ENCODE measurements around the gene SFI1. TPM values are rescaled to one million over a fixed set of nuclear protein-coding genes. Genes with fewer than 3 reads are reported as not detected.

The SFI1 gene
- total and polyA plus RNA-seq, 2 of the 8 experiments (the other 6 are each of a cell fraction or from before 2014, with no cell fraction given) = 10.4 to 30.1 TPM

DNA sequence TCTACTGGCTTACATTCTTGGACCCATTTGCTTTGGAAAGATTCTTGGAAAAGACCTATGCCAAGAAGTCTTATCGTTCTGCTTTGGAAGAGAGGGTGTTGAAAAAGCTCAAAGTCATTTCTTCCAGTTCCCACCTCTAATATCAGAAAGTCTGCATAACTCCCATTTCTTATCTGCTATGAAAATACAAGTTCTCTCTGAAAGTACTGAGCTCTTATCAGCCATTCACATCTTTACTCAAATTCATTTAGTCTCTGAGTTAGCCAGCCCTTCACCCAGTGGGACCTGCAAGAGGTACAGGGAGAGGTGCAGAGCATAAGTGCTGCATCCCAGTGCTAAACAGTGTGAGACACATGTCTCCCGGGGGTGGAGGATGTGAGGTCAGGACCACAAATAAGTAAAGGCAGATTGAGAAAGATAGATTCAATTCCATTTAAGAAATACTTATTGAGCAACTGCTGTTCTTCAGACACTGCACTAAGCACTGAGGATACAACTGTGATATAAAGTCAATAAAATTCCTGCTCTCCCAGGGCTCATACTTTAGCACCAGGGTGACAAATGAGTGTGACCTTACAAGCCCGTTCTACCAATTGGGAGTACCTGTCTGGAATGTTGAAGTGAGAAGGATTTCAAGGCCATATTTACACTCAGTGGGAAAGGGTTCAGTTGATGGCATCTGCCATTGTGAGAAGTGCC is 89.0 kb downstream of the SFI1 start:
- no peaks in the 10 kb centered on the region for H3K79me2 ChIP-seq (ENCODE audit: control insufficient read depth in 1 of 2, insufficient read depth in 2 of 2, low read length in 2 of 2)
- H3K79me1 ChIP-seq (ENCODE audit: low read depth, low read length) = no peaks in the 10 kb centered on the region
- no peaks in the 10 kb centered on the region; the same call in 1 of the 2 replicates for H3K23me2 ChIP-seq (ENCODE audit: low read depth, low read length)
- H3K27me3 ChIP-seq (replicated peaks in 1 of 4; ENCODE audit: control insufficient read depth in 3 of 4, extremely low read depth in 1 of 4, insufficient read depth in 3 of 4, low read length in 3 of 4) = no peaks in the 10 kb centered on the region
- no peak overlapping the region for H2BK20ac ChIP-seq (ENCODE audit: low read length)
- no peak overlapping the region for H2AFZ ChIP-seq (ENCODE audit: low read length)
- peaks cover 0 to 10% (median 5%) of the 10 kb centered on the region in 4 experiments; a peak in 5 of 8 replicates for H3K36me3 ChIP-seq (ENCODE audit: control insufficient read depth in 2 of 4, insufficient read depth in 4 of 4, low read length in 3 of 4)
- no peak overlapping the region for H3K4me2 ChIP-seq (ENCODE audit: insufficient read depth in 1 of 2, low read depth in 2 of 2, low read length in 2 of 2)
- no peak overlapping the region for H3K27ac ChIP-seq (ENCODE audit: low read depth, low read length)
- H4K8ac ChIP-seq (ENCODE audit: extremely low read depth, insufficient read depth, low read length) = no peak overlapping the region
- peaks cover 0 to 6% of the 10 kb centered on the region in 2 experiments for H4K20me1 ChIP-seq (replicated peaks in 1 of 2; ENCODE audit: control insufficient read depth in 1 of 2, insufficient read depth in 2 of 2, low read length in 2 of 2)
- H2BK120ac ChIP-seq (replicated peaks; ENCODE audit: low read depth, low read length) = no peak overlapping the region
- no peak for DNase-seq (ENCODE audit: low read depth in 1 of 2, low spot score in 2 of 2)
- ChIA-PET CTCF (ENCODE audit: partially characterized antibody) (interaction anchor here (2.0 kb wide), 1 partner anchor 29 kb away, joined by 4 read pairs; no protein-coding TSS in a partner anchor), POLR2A (ENCODE audit: partially characterized antibody) (no interaction called here)
- no peak overlapping the region for H2AK5ac ChIP-seq (ENCODE audit: low read depth, low read length)
- H3K9ac ChIP-seq (replicated peaks in 1 of 4; ENCODE audit: extremely low read depth in 1 of 4, low read depth in 3 of 4, low read length in 3 of 4) = no peak overlapping the region
- no peak overlapping the region for H3K56ac ChIP-seq (replicated peaks; ENCODE audit: insufficient read length, low read depth, low read length)
- H2BK5ac ChIP-seq (ENCODE audit: low read depth, low read length) = no peak overlapping the region
- no peak overlapping the region for H3K18ac ChIP-seq (ENCODE audit: extremely low read depth, low read length)
- H3K4ac ChIP-seq (replicated peaks; ENCODE audit: insufficient read length, low read depth, low read length) = no peak overlapping the region
- H3K4me3 ChIP-seq (ENCODE audit: extremely low read depth in 1 of 4, insufficient read depth in 2 of 4, low read depth in 3 of 4, low read length in 4 of 4) = no peak overlapping the region
- H3K23ac ChIP-seq (ENCODE audit: insufficient read length) = no peak overlapping the region
- WGBS, 2 experiments (ENCODE audit: extremely low coverage in 1 of 2, insufficient coverage in 1 of 2, insufficient read length in 1 of 2, insufficient replicate concordance in 2 of 2, low coverage in 1 of 2, low lambda C conversion rate in 2 of 2, missing lambda C conversion rate in 1 of 2) = 94% methylated on average over 3 of the region's 3 CpGs; no CpG with 5 or more reads in 1 of the 2 experiments
- no peak overlapping the region for H4K5ac ChIP-seq (ENCODE audit: insufficient read length, low read depth, low read length)
- H3K9me3 ChIP-seq (ENCODE audit: insufficient read depth in 2 of 2, low read depth in 1 of 2, low read length in 1 of 2) = no peaks in the 10 kb centered on the region
- H4K91ac ChIP-seq (replicated peaks; ENCODE audit: insufficient read length, low read length) = no peak overlapping the region
- no peaks in the 10 kb centered on the region for H3K4me1 ChIP-seq (replicated peaks in 1 of 4; ENCODE audit: control insufficient read depth in 3 of 4, insufficient read depth in 4 of 4, low read length in 3 of 4)
- H3K14ac ChIP-seq (ENCODE audit: insufficient read length) = no peak overlapping the region
- H2BK15ac ChIP-seq (ENCODE audit: low read length) = no peak overlapping the region
- no peak overlapping the region for H2BK12ac ChIP-seq (ENCODE audit: low read depth, low read length)
- FAIRE-seq = no peak
